Right lobe of liver (tissue), 6 donors: Measurements from ENCODE around the gene ZNF493. TPM values are rescaled to one million over a fixed set of nuclear protein-coding genes. Genes with fewer than 3 reads are reported as not detected.

Experiments used
- ATAC-seq, 4 donors: fragments of 200-7000 bp; cut with Tn5 transposase; one replicate each; pipeline ENCODE4 v1.9.1; 2020; ENCODE audit warnings: mild to moderate bottlenecking in 4 of 4, moderate library complexity in 4 of 4
- DNase-seq, 3 donors: peaks; one replicate each; pipeline ENCODE4 v3.0.0-alpha.2; 2020
- H3K27ac ChIP-seq, 3 donors: fragments of 200-600 bp; one replicate each; pipeline ENCODE4 v1.8.0; 2022
- H3K27me3 ChIP-seq, 2 donors: fragments of 200-600 bp; one replicate each; pipeline ENCODE4 v1.8.0; 2022
- H3K36me3 ChIP-seq, 4 donors: fragments of 200-600 bp; sonication (generic) in 1 of 4; one replicate each; pipeline versions ENCODE4 v1.5.1 to v1.8.0; 2017 to 2022; ENCODE audit warnings: control low read depth in 1 of 4
- H3K4me1 ChIP-seq, 4 donors: fragments of 200-600 bp; sonication (generic) in 1 of 4; one replicate each; pipeline versions ENCODE4 v1.5.1 to v1.8.0; 2017 to 2022; ENCODE audit warnings: control low read depth in 1 of 4
- H3K4me3 ChIP-seq, 3 donors: fragments of 200-600 bp; one replicate each; pipeline ENCODE4 v1.8.0; 2022
- H3K9me3 ChIP-seq, 4 donors: fragments of 200-600 bp; sonication (generic) in 1 of 4; one replicate each; pipeline versions ENCODE4 v1.5.1 to v1.8.0; 2017 to 2022; ENCODE audit warnings: control low read depth in 1 of 4
- POLR2A ChIP-seq: fragments of 450-650 bp; IDR thresholded peaks from one replicate; pipeline ENCODE4 v1.6.1; 2017; ENCODE audit warnings: antibody characterized with exemption, mild to moderate bottlenecking
- WGBS: methylation state at CpG from one replicate; pipeline ENCODE4 v1.1.6; 2018; ENCODE audit warnings: low coverage, low lambda C conversion rate; ENCODE audit not compliant: insufficient coverage; ENCODE audit errors: missing lambda C conversion rate; 5-methylcytosine and 5-hydroxymethylcytosine counted together
- intact Hi-C, 2 donors: fragments of 100-400 bp; cut with DNase I; formaldehyde crosslinking; loops; one replicate each; pipeline versions ENCODE4 v1.11.2 to v1.14.1; 2022
- total RNA-seq, 6 experiments: library from RNA; depleted of rRNA in 2 of 6; stranded (reverse); fragments of >200 nt in 2 of 6; fragmentation: NEBNext Ultra II Directional in 3 of 6; extraction: Animal tissue kit (Norgen Biotek cat#: 25700) in 3 of 6; gene quantifications; one replicate each; pipeline versions ENCODE4 v1.1.0 to v1.2.4, GENCODE V29; 2016 to 2023
- TF ChIP-seq, protein P1 (sequence below), 4 donors: fragments of 200-600 bp in 3 of 4; fragments of 450-650 bp in 1 of 4; IDR thresholded peaks; one replicate each; pipeline versions ENCODE4 v1.5.1 to v1.8.0; 2016 to 2022; ENCODE audit warnings: antibody characterized with exemption in 4 of 4, mild to moderate bottlenecking in 2 of 4
- donor health status: DM: no; HTN: yes; CAD: no.
- donor health status: DM: no; HTN: no; CAD: no.
- donor health status: DM: no; HTN: no; CAD: no.
- donor health status: DM: no; HTN: yes; CAD: no.
- donor health status: DM: no; HTN: yes; CAD: no.

The ZNF493 gene
- total RNA-seq, 6 experiments from 2014 or later: 5.9 to 9.3 (median 6.8) TPM

GRCh38 chr19:21383980-21384582 lies 12.9 kb upstream of the ZNF493 start:
- no peaks in the 10 kb centered on the region for H3K27me3 ChIP-seq
- no peaks in the 10 kb centered on the region for H3K36me3 ChIP-seq
- intact Hi-C loops: no loop called here
- DNase-seq (no peak), ATAC-seq (no peak)
- peaks cover 0 to 31% (median 9%) of the 10 kb centered on the region in 4 donors for H3K9me3 ChIP-seq
- H3K27ac ChIP-seq: no peak overlapping the region
- TF ChIP-seq, protein P1, sequence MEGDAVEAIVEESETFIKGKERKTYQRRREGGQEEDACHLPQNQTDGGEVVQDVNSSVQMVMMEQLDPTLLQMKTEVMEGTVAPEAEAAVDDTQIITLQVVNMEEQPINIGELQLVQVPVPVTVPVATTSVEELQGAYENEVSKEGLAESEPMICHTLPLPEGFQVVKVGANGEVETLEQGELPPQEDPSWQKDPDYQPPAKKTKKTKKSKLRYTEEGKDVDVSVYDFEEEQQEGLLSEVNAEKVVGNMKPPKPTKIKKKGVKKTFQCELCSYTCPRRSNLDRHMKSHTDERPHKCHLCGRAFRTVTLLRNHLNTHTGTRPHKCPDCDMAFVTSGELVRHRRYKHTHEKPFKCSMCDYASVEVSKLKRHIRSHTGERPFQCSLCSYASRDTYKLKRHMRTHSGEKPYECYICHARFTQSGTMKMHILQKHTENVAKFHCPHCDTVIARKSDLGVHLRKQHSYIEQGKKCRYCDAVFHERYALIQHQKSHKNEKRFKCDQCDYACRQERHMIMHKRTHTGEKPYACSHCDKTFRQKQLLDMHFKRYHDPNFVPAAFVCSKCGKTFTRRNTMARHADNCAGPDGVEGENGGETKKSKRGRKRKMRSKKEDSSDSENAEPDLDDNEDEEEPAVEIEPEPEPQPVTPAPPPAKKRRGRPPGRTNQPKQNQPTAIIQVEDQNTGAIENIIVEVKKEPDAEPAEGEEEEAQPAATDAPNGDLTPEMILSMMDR (IDR thresholded peaks at IDR 0.05): no peak
- no peak for TF ChIP-seq POLR2A
- WGBS: 86% methylated on average over 4 of the region's 4 CpGs
- H3K4me1 ChIP-seq: no peaks in the 10 kb centered on the region
- no peak overlapping the region for H3K4me3 ChIP-seq

DNA sequence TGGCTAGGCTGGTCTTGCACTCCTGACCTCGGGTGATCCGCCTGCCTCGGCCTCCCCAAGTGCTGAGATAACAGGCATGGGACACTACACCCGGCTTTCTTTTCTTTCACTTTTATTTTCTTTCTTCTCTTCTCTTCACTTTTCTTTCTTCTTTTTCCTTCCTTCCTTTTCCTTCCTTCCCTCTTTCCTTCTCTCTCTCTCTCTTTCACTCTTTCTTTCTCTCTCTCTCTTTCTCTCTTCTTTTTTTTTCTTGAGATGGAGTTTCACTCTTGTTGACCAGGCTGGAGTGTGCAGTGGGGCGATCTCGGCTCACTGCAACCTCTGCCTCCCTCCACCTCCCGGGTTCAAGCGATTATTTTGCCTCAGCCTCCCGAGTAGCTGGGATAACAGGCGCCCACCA lies 812 bp upstream of the ZNF493 start:
- no peaks in the 10 kb centered on the region for H3K36me3 ChIP-seq
- peaks cover 0 to 2% (median 0%) of the 10 kb centered on the region in 4 donors for H3K9me3 ChIP-seq
- no peak for DNase-seq
- peaks cover 0 to 7% (median 0%) of the 10 kb centered on the region in 4 donors for H3K4me1 ChIP-seq
- intact Hi-C loops: no loop called here
- no peak overlapping the region for H3K27ac ChIP-seq
- ATAC-seq: no peak
- no peak for TF ChIP-seq POLR2A
- TF ChIP-seq, protein P1 (IDR thresholded peaks at IDR 0.05): no peak
- H3K27me3 ChIP-seq: no peaks in the 10 kb centered on the region
- no peak overlapping the region for H3K4me3 ChIP-seq
- 97% methylated on average over 10 of the region's 10 CpGs for WGBS

DNA sequence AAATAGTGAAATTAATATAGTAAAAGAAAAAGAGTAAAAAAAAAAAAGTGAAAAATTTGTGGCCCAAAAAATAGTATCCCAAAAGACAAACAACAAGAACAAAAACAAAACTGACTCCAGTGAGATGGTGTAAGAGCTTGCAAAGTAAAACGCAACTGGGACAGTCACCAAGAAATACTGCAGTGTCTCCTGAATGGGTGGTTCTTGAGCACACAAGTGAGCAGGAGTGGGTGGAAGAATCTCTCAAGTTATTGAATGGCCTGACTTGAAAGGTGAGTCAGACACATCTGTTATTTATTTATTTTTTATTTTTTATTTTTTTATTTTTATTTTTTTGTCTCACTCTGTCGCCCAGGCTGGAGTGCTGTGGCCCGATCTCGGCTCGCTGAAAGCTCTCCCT lies 1.9 kb downstream of the ZNF493 start:
- peaks cover 0 to 2% (median under 1%) of the 10 kb centered on the region in 4 donors for H3K9me3 ChIP-seq
- ATAC-seq: no peak
- TF ChIP-seq, protein P1 (IDR thresholded peaks at IDR 0.05): no peak
- no peak for TF ChIP-seq POLR2A
- WGBS: 86% methylated on average over 5 of the region's 5 CpGs
- intact Hi-C loops: no loop called here
- H3K4me1 ChIP-seq: peaks cover 0 to 7% (median 0%) of the 10 kb centered on the region in 4 donors
- H3K27ac ChIP-seq: no peak overlapping the region
- no peaks in the 10 kb centered on the region for H3K27me3 ChIP-seq
- peaks cover 0 to 2% (median 0%) of the 10 kb centered on the region in 4 donors for H3K36me3 ChIP-seq
- DNase-seq: no peak
- no peak overlapping the region for H3K4me3 ChIP-seq

DNA sequence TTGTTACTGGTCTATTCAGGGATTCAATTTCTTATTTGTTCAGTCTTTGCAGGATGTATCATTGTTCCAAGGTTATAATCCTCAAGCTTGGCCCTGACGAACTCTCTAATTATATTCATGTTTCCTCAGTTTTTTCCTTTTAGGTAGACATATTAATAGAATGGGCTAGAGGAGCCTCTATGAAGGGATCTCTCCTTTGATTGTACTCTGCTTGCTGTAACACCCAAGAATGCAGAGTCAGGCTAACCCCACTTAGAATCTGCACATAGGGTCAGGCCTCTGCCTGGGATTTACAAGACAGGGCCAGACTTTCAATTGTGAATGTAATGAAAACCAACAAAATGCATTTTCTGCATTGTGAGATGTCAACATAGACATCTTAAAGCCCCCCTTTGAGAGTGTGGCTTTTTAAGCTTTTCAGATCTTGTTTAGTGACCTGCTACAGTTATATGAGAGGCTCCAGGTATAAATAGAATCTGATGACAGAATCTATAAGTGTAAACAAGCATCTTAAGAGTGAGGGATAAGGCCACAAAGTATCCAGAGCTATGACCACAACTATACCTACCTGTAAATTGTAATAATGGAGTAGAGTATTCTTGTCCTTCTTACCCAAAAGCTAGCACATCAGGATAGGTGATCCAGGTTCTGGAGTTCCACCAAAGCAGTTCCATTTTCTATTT lies 5.5 kb downstream of the ZNF493 start:
- H3K4me3 ChIP-seq: no peak overlapping the region
- no peak for TF ChIP-seq POLR2A
- TF ChIP-seq, protein P1 (IDR thresholded peaks at IDR 0.05): no peak
- peaks cover 0 to 4% (median 1%) of the 10 kb centered on the region in 4 donors for H3K9me3 ChIP-seq
- no peaks in the 10 kb centered on the region for H3K27me3 ChIP-seq
- peaks cover 0 to 15% (median 4%) of the 10 kb centered on the region in 4 donors for H3K36me3 ChIP-seq
- ATAC-seq: no peak
- H3K27ac ChIP-seq: no peak overlapping the region
- intact Hi-C loops: no loop called here
- DNase-seq: no peak
- peaks cover 0 to 7% (median 0%) of the 10 kb centered on the region in 4 donors for H3K4me1 ChIP-seq
- 91% methylated on average over 1 of the region's 1 CpG for WGBS
